ENCODE measurements around the gene GNAS. TPM values are rescaled to one million over a fixed set of nuclear protein-coding genes. Genes with fewer than 3 reads are reported as not detected.
"Not testable (repeated sequence)": the region's sequence is repeated elsewhere in the genome, so short reads cannot be mapped to it uniquely, and the experiment has no call there.

The GNAS gene
- total RNA-seq, 2 donors from 2014 or later: 1,032 to 1,202 TPM

DNA sequence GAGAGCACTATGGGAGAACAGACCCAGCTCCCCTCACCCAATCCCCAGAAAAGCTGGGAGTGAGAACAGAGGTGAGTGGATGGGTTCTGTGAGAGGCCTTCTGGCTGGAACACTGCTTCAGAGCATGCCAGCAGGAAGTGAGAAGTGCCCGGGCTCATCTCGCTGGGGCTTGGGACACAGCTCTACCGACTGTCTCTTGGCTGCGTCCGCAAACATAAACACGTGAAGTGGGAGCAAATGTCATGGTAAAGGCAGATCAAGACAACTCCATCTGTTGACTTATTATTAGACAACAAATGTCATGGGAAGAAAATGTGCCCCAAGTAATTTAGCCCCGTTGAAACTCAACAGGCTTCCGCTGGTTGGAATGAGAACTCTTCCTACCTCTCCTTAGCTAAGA, 27.7 kb upstream of the GNAS start:
- no peak for DNase-seq (ENCODE audit: low spot score)
- Histone ChIP-seq H3K4me1 (peaks cover 0 to 23% of the 10 kb centered on the region in 2 donors), H3K4me3 (no peak overlapping the region), H3K36me3 (no peaks in the 10 kb centered on the region), H3K27ac (peak overlapping the region in 1 of 2 donors; percentile 16), H3K9me3 (no peaks in the 10 kb centered on the region), H3K27me3 (no peaks in the 10 kb centered on the region)
- TF ChIP-seq CTCF (IDR thresholded peaks at IDR 0.05): no peak

DNA sequence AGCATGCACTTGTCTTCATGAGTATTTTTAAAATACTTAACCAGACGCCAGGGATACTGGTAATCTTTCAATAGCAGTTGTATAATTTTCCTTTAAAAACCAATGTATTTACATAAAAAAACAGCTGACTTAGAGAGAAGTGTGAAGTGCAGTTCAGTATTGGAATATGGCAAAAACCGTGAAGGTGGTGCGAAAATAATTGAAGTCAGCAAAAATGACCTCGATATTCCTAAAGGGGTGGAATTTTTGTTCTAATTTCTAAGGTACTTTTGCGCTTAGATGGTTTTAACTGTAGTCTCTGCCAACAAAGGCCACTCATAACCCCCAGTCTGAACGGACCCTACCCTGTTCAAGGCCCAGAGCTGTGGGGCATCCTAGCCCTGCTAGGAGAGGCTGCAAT, 27.1 kb upstream of the GNAS start:
- TF ChIP-seq CTCF (IDR thresholded peaks at IDR 0.05): no peak
- Histone ChIP-seq H3K9me3 (no peaks in the 10 kb centered on the region), H3K27ac (no peak overlapping the region), H3K4me3 (no peak overlapping the region), H3K27me3 (no peaks in the 10 kb centered on the region), H3K36me3 (no peaks in the 10 kb centered on the region), H3K4me1 (peaks cover 0 to 24% of the 10 kb centered on the region in 2 donors)
- no peak for DNase-seq (ENCODE audit: low spot score)

GRCh38 chr20:58826271-58826670, 26.2 kb upstream of the GNAS start:
- peaks cover 0 to 24% of the 10 kb centered on the region in 2 donors for H3K4me1 ChIP-seq
- H3K27me3 ChIP-seq: no peaks in the 10 kb centered on the region
- H3K36me3 ChIP-seq: no peaks in the 10 kb centered on the region
- DNase-seq (ENCODE audit: low spot score): no peak
- no peak for TF ChIP-seq CTCF (IDR thresholded peaks at IDR 0.05)
- no peak overlapping the region for H3K27ac ChIP-seq
- H3K9me3 ChIP-seq: no peaks in the 10 kb centered on the region
- H3K4me3 ChIP-seq: no peak overlapping the region

- H3K9me3 ChIP-seq: no peaks in the 10 kb centered on the region
- H3K36me3 ChIP-seq: no peaks in the 10 kb centered on the region
- no peak for DNase-seq (ENCODE audit: low spot score)
- no peak overlapping the region for H3K4me3 ChIP-seq
- no peak for TF ChIP-seq CTCF (IDR thresholded peaks at IDR 0.05)
- H3K27me3 ChIP-seq: no peaks in the 10 kb centered on the region
- peak overlapping the region in 1 of 2 donors; percentile 2 for H3K27ac ChIP-seq
- H3K4me1 ChIP-seq: peaks cover 0 to 13% of the 10 kb centered on the region in 2 donors
Measured at GRCh38 chr20:58828136-58828535, 24.4 kb upstream of the GNAS start.

- H3K9me3 ChIP-seq; DNase-seq (ENCODE audit: low spot score); H3K4me3 ChIP-seq; H3K27me3 ChIP-seq; H3K36me3 ChIP-seq: not testable (repeated sequence)
- peaks cover 0 to 12% of the 10 kb centered on the region in 2 donors for H3K4me1 ChIP-seq
- H3K27ac ChIP-seq: peak overlapping the region in 1 of 2 donors; percentile 65
Measured at GRCh38 chr20:58828804-58829203, 23.7 kb upstream of the GNAS start.

DNA sequence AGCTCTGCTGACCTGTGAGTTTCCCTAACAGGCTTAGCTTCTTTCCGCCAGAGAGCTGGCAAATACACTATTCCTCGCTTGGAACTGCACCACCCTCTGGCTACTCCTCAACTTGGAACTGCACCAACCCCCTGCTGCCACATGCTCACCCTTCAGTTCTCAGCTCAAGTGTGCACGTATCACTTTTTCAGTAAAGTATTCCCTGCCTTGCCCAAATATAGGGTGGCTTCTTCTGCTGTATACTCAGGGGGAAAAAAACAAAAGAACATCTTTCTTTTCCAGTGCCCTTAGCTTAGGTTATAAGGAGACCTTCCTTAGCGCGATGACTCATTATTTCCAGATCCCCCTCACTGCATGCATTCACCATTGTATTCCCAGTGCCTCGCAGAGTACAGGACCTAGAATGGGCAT, 23.0 kb upstream of the GNAS start:
- Histone ChIP-seq H3K27me3 (no peaks in the 10 kb centered on the region), H3K9me3 (no peaks in the 10 kb centered on the region), H3K4me3 (no peak overlapping the region), H3K27ac (peak overlapping the region in 1 of 2 donors; percentile 65), H3K4me1 (peaks cover 0 to 12% of the 10 kb centered on the region in 2 donors), H3K36me3 (no peaks in the 10 kb centered on the region)
- DNase-seq (ENCODE audit: low spot score): no peak
- peak in 1 of 2 donors; percentile 20 for TF ChIP-seq CTCF (IDR thresholded peaks at IDR 0.05)

Data from right atrium auricular region (tissue), 2 donors.